GM12875 (cell line): ENCODE measurements around the gene VPS13D.

Experiments
- H3K4me3 ChIP-seq: one replicate; pipeline ENCODE4 v1.5.1; 2011; ENCODE audit warnings: low read depth, low read length, control low read depth
- TF ChIP-seq, protein P1 (sequence below): IDR thresholded peaks from 2 replicates; pipeline ENCODE4 v1.5.1; 2011; ENCODE audit warnings: low read depth, mild to moderate bottlenecking, control low read depth, inconsistent platforms, low read length, moderate library complexity, borderline replicate concordance; ENCODE audit not compliant: insufficient read depth

The VPS13D gene

DNA sequence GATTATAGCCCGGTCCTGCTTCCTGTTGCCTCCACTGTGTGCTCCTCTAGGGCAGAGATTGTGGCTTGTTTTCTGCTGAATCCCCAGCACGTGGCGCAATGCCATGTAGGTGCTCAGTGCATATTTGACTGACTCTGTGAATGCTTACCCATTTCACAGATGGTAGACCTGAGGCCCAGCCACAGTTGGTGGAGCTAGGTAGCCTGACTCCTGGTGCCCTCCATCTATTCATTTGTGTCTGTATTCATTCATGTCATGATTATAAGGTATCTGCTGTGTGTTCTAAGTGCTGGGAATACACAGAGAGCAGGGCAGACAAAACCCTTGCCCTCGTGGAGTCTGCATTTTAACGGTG is 40.5 kb upstream of the VPS13D start:
- TF ChIP-seq, protein P1, sequence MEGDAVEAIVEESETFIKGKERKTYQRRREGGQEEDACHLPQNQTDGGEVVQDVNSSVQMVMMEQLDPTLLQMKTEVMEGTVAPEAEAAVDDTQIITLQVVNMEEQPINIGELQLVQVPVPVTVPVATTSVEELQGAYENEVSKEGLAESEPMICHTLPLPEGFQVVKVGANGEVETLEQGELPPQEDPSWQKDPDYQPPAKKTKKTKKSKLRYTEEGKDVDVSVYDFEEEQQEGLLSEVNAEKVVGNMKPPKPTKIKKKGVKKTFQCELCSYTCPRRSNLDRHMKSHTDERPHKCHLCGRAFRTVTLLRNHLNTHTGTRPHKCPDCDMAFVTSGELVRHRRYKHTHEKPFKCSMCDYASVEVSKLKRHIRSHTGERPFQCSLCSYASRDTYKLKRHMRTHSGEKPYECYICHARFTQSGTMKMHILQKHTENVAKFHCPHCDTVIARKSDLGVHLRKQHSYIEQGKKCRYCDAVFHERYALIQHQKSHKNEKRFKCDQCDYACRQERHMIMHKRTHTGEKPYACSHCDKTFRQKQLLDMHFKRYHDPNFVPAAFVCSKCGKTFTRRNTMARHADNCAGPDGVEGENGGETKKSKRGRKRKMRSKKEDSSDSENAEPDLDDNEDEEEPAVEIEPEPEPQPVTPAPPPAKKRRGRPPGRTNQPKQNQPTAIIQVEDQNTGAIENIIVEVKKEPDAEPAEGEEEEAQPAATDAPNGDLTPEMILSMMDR: no peak
- no peak overlapping the region for H3K4me3 ChIP-seq

GRCh38 chr1:12191242-12192032 is 38.4 kb upstream of the VPS13D start:
- TF ChIP-seq, protein P1: no peak
- H3K4me3 ChIP-seq: no peak overlapping the region

GRCh38 chr1:12194666-12195216 is 35.1 kb upstream of the VPS13D start:
- H3K4me3 ChIP-seq: no peak overlapping the region
- TF ChIP-seq, protein P1: no peak

- H3K4me3 ChIP-seq: no peak overlapping the region
- TF ChIP-seq, protein P1: no peak
These were observed 34.4 kb upstream of the VPS13D start for GRCh38 chr1:12195416-12195815.

- no peak overlapping the region for H3K4me3 ChIP-seq
- TF ChIP-seq, protein P1: peak; percentile 32; the same call in 1 of the 2 replicates
These were observed 33.0 kb upstream of the VPS13D start for GRCh38 chr1:12196641-12197482.

GRCh38 chr1:12197483-12197880 is 32.3 kb upstream of the VPS13D start:
- no peak overlapping the region for H3K4me3 ChIP-seq
- TF ChIP-seq, protein P1: no peak
